HEK293 (cell line): Measurements from ENCODE around the gene GRIK4.

ENCODE experiments used
- CTCF ChIA-PET: fragments of 350-600 bp; formaldehyde crosslinking; extraction: SDS; loops from one replicate; lab custom pipeline; 2021; ENCODE audit warnings: antibody characterized with exemption; lab: Yijun Ruan, JAX
- POLR2A ChIA-PET: fragments of 300-600 bp; formaldehyde crosslinking; extraction: SDS; loops from one replicate; lab custom pipeline; 2020; ENCODE audit warnings: antibody characterized with exemption, inconsistent platforms; lab: Yijun Ruan, JAX
- H3K27ac ChIP-seq: fragments of 200-500 bp; sonication (Bioruptor generic); 2 replicates; pipeline ENCODE4 v1.5.1; 2014; ENCODE audit warnings: low read depth, low read length, control low read depth, inconsistent platforms; ENCODE audit errors: extremely low read depth
- H3K36me3 ChIP-seq, 2 experiments: fragments of 200-500 bp in 1 of 2; sonication (Bioruptor generic) in 1 of 2; 1 replicate in 1 of 2; 2 replicates in 1 of 2; pipeline ENCODE4 v1.5.1; 2014 to 2017; ENCODE audit warnings: inconsistent platforms in 2 of 2, low read length in 2 of 2; ENCODE audit not compliant: control insufficient read depth in 2 of 2, insufficient read depth in 1 of 2
- H3K4me1 ChIP-seq: fragments of 200-500 bp; sonication (Bioruptor generic); 2 replicates; pipeline ENCODE4 v1.5.1; 2014; ENCODE audit warnings: mild to moderate bottlenecking, low read length, inconsistent platforms; ENCODE audit not compliant: control insufficient read depth, insufficient read depth
- H3K4me3 ChIP-seq: 2 replicates; pipeline ENCODE4 v1.5.1; 2011; ENCODE audit warnings: low read depth, mild to moderate bottlenecking, control low read depth, low read length, moderate library complexity
- H3K9me3 ChIP-seq: fragments of 200-500 bp; sonication (Bioruptor generic); 2 replicates; pipeline ENCODE4 v1.5.1; 2014; ENCODE audit warnings: low read depth, low read length, inconsistent platforms; ENCODE audit not compliant: control insufficient read depth, insufficient read depth
- ELK4 ChIP-seq: IDR thresholded peaks from 2 replicates; pipeline ENCODE4 v1.6.1; 2011; ENCODE audit warnings: mild to moderate bottlenecking, low read depth, low read length, borderline replicate concordance
- GLI4 ChIP-seq: fragments of 450-650 bp; formaldehyde crosslinking; IDR thresholded peaks from 2 replicates; pipeline ENCODE4 v1.5.1; 2016; ENCODE audit warnings: missing biosample characterization, missing genetic modification characterization
- IKZF3 ChIP-seq: fragments of 450-650 bp; IDR thresholded peaks from 2 replicates; pipeline ENCODE4 v1.5.0; 2018; ENCODE audit warnings: missing biosample characterization, mild to moderate bottlenecking, missing genetic modification characterization, moderate library complexity
- SETDB1 ChIP-seq: IDR thresholded peaks from one replicate; pipeline ENCODE4 v1.6.1; 2017; ENCODE audit warnings: mild to moderate bottlenecking, low read length, moderate library complexity, mixed read lengths; ENCODE audit not compliant: insufficient read length
- ZBTB21 ChIP-seq: fragments of 450-650 bp; formaldehyde crosslinking; IDR thresholded peaks from 2 replicates; pipeline ENCODE4 v1.5.1; 2017; ENCODE audit warnings: missing biosample characterization, missing genetic modification characterization
- ZFP3 ChIP-seq: fragments of 450-650 bp; formaldehyde crosslinking; IDR thresholded peaks from 2 replicates; pipeline ENCODE4 v1.5.1; 2016; ENCODE audit warnings: low read depth, missing biosample characterization, missing genetic modification characterization
- ZFP69B ChIP-seq: fragments of 450-650 bp; formaldehyde crosslinking; IDR thresholded peaks from 2 replicates; pipeline ENCODE4 v1.5.1; 2016; ENCODE audit warnings: missing biosample characterization, missing genetic modification characterization
- ZNF138 ChIP-seq: fragments of 450-650 bp; formaldehyde crosslinking; IDR thresholded peaks from 2 replicates; pipeline ENCODE4 v1.5.1; 2016; ENCODE audit warnings: missing biosample characterization, missing genetic modification characterization, borderline replicate concordance
- ZNF214 ChIP-seq: fragments of 450-650 bp; formaldehyde crosslinking; IDR thresholded peaks from 2 replicates; pipeline ENCODE4 v1.5.1; 2017; ENCODE audit warnings: missing biosample characterization, mild to moderate bottlenecking, missing genetic modification characterization, borderline replicate concordance
- ZNF221 ChIP-seq: fragments of 450-650 bp; formaldehyde crosslinking; IDR thresholded peaks from 2 replicates; pipeline ENCODE4 v1.5.1; 2017; ENCODE audit warnings: missing biosample characterization, missing genetic modification characterization, borderline replicate concordance
- ZNF404 ChIP-seq: fragments of 450-650 bp; formaldehyde crosslinking; IDR thresholded peaks from 2 replicates; pipeline ENCODE4 v1.5.1; 2017; ENCODE audit warnings: missing biosample characterization, missing genetic modification characterization
- ZNF433 ChIP-seq: fragments of 450-650 bp; formaldehyde crosslinking; IDR thresholded peaks from 2 replicates; pipeline ENCODE4 v1.5.1; 2016; ENCODE audit warnings: missing biosample characterization, missing genetic modification characterization, low read depth
- ZNF473 ChIP-seq: fragments of 450-650 bp; formaldehyde crosslinking; IDR thresholded peaks from 2 replicates; pipeline ENCODE4 v1.5.1; 2017; ENCODE audit warnings: missing biosample characterization, missing genetic modification characterization
- ZNF510 ChIP-seq: fragments of 450-650 bp; formaldehyde crosslinking; IDR thresholded peaks from 2 replicates; pipeline ENCODE4 v1.5.1; 2018; ENCODE audit warnings: mild to moderate bottlenecking, missing genetic modification characterization, missing biosample characterization; ENCODE audit not compliant: insufficient replicate concordance
- ZNF560 ChIP-seq: fragments of 450-650 bp; formaldehyde crosslinking; IDR thresholded peaks from 2 replicates; pipeline ENCODE4 v1.5.1; 2017; ENCODE audit warnings: missing biosample characterization, missing genetic modification characterization, borderline replicate concordance
- ZNF624 ChIP-seq: fragments of 450-650 bp; formaldehyde crosslinking; IDR thresholded peaks from 2 replicates; pipeline ENCODE4 v1.5.1; 2017; ENCODE audit warnings: missing biosample characterization, missing genetic modification characterization
- ZNF701 ChIP-seq: fragments of 450-650 bp; formaldehyde crosslinking; IDR thresholded peaks from 2 replicates; pipeline ENCODE4 v1.5.1; 2016; ENCODE audit warnings: missing biosample characterization, missing genetic modification characterization
- ZSCAN5A ChIP-seq: fragments of 450-650 bp; formaldehyde crosslinking; IDR thresholded peaks from 2 replicates; pipeline ENCODE4 v1.5.1; 2016; ENCODE audit warnings: missing biosample characterization, missing genetic modification characterization
- TF ChIP-seq, protein P1 (sequence below): fragments of 450-650 bp; formaldehyde crosslinking; IDR thresholded peaks from 2 replicates; pipeline ENCODE4 v1.5.1; 2016; ENCODE audit warnings: missing biosample characterization, missing genetic modification characterization
- TF ChIP-seq, protein P2 (sequence below): fragments of 450-650 bp; formaldehyde crosslinking; IDR thresholded peaks from 2 replicates; pipeline ENCODE4 v1.5.1; 2017; ENCODE audit warnings: missing biosample characterization, missing genetic modification characterization
- TF ChIP-seq, protein P3 (sequence below): fragments of 450-650 bp; formaldehyde crosslinking; IDR thresholded peaks from 2 replicates; pipeline ENCODE4 v1.5.1; 2016; ENCODE audit warnings: missing biosample characterization, missing genetic modification characterization

GRIK4 gene

DNA sequence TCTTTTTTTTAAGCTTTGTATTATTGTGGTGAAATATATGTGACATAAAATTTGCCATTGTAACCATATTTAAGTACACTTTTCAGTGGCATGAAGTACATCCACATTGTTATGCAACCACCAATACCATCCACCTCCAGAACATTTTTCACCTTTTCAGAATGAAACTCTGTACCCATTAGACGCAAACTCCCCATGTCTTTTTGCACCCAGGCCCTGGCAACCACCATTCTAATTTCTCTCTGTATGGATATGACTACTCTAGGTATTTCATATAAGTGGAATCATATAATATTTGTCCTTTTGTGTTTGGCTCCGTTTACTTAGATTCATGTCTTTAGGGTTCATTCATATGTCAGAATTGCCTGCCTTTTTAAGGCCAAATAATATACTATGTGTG lies 329.5 kb downstream of the GRIK4 start:
- no peaks in the 10 kb centered on the region for H3K9me3 ChIP-seq
- H3K4me1 ChIP-seq, result no peaks in the 10 kb centered on the region
- H3K36me3 ChIP-seq, result no peaks in the 10 kb centered on the region
- H3K27ac ChIP-seq, result no peak overlapping the region
- H3K4me3 ChIP-seq, result no peak overlapping the region
- POLR2A ChIA-PET, result no interaction called here
- TF ChIP-seq ZNF510 (no peak), ZNF138 (tag by site-specific recombination) (no peak)
- TF ChIP-seq, protein P1, sequence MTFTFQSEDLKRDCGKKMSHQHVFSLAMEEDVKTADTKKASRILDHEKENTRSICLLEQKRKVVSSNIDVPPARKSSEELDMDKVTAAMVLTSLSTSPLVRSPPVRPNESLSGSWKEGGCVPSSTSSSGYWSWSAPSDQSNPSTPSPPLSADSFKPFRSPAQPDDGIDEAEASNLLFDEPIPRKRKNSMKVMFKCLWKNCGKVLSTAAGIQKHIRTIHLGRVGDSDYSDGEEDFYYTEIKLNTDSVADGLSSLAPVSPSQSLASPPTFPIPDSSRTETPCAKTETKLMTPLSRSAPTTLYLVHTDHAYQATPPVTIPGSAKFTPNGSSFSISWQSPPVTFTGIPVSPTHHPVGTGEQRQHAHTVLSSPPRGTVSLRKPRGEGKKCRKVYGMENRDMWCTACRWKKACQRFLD (tag by site-specific recombination), result no peak
- TF ChIP-seq, all 188 proteins: peak for 0
- CTCF ChIA-PET, result interaction anchor here (0.7 kb wide), 1 partner anchor 132 kb away, joined by 4 read pairs; no protein-coding TSS in a partner anchor

DNA sequence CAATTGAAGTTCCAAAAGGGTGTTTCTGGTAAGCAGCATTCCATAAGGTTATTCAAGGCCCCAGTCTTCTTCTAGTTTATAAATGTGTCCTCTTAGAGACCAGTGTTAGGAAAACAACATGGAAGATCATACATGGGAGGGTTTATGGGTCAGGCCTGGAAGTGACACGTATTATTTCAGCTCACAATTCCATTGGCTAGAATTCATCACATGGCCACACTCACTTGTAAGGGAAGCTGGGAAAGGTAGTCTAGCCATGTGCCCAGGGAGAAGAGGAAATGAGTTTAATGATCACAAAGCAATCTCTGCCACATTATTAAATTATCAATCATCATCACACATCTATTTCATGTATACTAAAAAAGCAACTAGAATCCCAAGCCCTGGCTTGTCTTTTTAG lies 330.6 kb downstream of the GRIK4 start:
- H3K9me3 ChIP-seq, result no peaks in the 10 kb centered on the region
- no peaks in the 10 kb centered on the region for H3K36me3 ChIP-seq
- CTCF ChIA-PET, result interaction anchor here (0.5 to 1.2 kb wide), 4 partner anchors 40 to 750 kb away, joined by 3 read pairs; no protein-coding TSS in a partner anchor
- no peak overlapping the region for H3K27ac ChIP-seq
- no peaks in the 10 kb centered on the region for H3K4me1 ChIP-seq
- TF ChIP-seq ZFP3 (tag by site-specific recombination) (no peak), ZNF221 (tag by site-specific recombination) (no peak), ZNF701 (tag by site-specific recombination) (no peak), GLI4 (tag by site-specific recombination) (no peak), ELK4 (no peak), SETDB1 (no peak), ZBTB21 (tag by site-specific recombination) (no peak)
- TF ChIP-seq, protein P2, sequence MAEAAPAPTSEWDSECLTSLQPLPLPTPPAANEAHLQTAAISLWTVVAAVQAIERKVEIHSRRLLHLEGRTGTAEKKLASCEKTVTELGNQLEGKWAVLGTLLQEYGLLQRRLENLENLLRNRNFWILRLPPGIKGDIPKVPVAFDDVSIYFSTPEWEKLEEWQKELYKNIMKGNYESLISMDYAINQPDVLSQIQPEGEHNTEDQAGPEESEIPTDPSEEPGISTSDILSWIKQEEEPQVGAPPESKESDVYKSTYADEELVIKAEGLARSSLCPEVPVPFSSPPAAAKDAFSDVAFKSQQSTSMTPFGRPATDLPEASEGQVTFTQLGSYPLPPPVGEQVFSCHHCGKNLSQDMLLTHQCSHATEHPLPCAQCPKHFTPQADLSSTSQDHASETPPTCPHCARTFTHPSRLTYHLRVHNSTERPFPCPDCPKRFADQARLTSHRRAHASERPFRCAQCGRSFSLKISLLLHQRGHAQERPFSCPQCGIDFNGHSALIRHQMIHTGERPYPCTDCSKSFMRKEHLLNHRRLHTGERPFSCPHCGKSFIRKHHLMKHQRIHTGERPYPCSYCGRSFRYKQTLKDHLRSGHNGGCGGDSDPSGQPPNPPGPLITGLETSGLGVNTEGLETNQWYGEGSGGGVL (tag by site-specific recombination), result no peak
- POLR2A ChIA-PET, result no interaction called here
- H3K4me3 ChIP-seq, result no peak overlapping the region

GRCh38 chr11:120853435-120853834 lies 341.9 kb downstream of the GRIK4 start:
- POLR2A ChIA-PET, result no interaction called here
- H3K4me3 ChIP-seq, result no peak overlapping the region
- H3K4me1 ChIP-seq, result no peaks in the 10 kb centered on the region
- no peaks in the 10 kb centered on the region for H3K9me3 ChIP-seq
- no peak overlapping the region for H3K27ac ChIP-seq
- CTCF ChIA-PET, result interaction anchor here (0.6 kb wide), 2 partner anchors 484 to 646 kb away, joined by 3 to 7 read pairs; no protein-coding TSS in a partner anchor
- no peaks in the 10 kb centered on the region for H3K36me3 ChIP-seq
- TF ChIP-seq ZNF404 (tag by site-specific recombination) (no peak), IKZF3 (no peak), ZNF560 (tag by site-specific recombination) (no peak), ZNF214 (tag by site-specific recombination) (no peak), ZSCAN5A (tag by site-specific recombination) (no peak), ZNF624 (tag by site-specific recombination) (no peak), ZNF473 (no peak), ZFP69B (tag by site-specific recombination) (no peak), ZNF433 (no peak)
- TF ChIP-seq, protein P3, sequence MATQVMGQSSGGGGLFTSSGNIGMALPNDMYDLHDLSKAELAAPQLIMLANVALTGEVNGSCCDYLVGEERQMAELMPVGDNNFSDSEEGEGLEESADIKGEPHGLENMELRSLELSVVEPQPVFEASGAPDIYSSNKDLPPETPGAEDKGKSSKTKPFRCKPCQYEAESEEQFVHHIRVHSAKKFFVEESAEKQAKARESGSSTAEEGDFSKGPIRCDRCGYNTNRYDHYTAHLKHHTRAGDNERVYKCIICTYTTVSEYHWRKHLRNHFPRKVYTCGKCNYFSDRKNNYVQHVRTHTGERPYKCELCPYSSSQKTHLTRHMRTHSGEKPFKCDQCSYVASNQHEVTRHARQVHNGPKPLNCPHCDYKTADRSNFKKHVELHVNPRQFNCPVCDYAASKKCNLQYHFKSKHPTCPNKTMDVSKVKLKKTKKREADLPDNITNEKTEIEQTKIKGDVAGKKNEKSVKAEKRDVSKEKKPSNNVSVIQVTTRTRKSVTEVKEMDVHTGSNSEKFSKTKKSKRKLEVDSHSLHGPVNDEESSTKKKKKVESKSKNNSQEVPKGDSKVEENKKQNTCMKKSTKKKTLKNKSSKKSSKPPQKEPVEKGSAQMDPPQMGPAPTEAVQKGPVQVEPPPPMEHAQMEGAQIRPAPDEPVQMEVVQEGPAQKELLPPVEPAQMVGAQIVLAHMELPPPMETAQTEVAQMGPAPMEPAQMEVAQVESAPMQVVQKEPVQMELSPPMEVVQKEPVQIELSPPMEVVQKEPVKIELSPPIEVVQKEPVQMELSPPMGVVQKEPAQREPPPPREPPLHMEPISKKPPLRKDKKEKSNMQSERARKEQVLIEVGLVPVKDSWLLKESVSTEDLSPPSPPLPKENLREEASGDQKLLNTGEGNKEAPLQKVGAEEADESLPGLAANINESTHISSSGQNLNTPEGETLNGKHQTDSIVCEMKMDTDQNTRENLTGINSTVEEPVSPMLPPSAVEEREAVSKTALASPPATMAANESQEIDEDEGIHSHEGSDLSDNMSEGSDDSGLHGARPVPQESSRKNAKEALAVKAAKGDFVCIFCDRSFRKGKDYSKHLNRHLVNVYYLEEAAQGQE (tag by site-specific recombination), result no peak
